GM12878 (cell line): ENCODE results near the gene SORCS2. TPM values are rescaled to one million over a fixed set of nuclear protein-coding genes. Genes with fewer than 3 reads are reported as not detected.

Experiments
- ATAC-seq: fragments of 200-7000 bp; cut with Tn5 transposase; 3 replicates; pipeline ENCODE4 v1.9.1; 2020; ENCODE audit warnings: mild to moderate bottlenecking, moderate library complexity
- BruUV-seq: library from RNA; stranded (reverse); fragments of 400-500 nt; replicated peaks from 2 replicates; lab custom pipeline; 2021; lab: Mats Ljungman, UMichigan
- CTCF ChIA-PET: fragments of 300-600 bp; sonication (Branson Sonifier 250); formaldehyde crosslinking; extraction: SDS; loops from one replicate; lab custom pipeline; 2021; ENCODE audit warnings: inconsistent platforms; lab: Yijun Ruan, JAX
- POLR2A ChIA-PET: fragments of 350-600 bp; formaldehyde crosslinking; extraction: SDS; loops from one replicate; lab custom pipeline; 2021; ENCODE audit warnings: inconsistent platforms; lab: Charles Lee
- RAD21 ChIA-PET: fragments of 300-600 bp; sonication (Branson Sonifier 250); formaldehyde crosslinking; loops from one replicate; lab custom pipeline; 2023; ENCODE audit warnings: antibody characterized with exemption; ENCODE audit not compliant: unreplicated experiment; lab: Charles Lee
- SMC1A ChIA-PET: fragments of 300-600 bp; sonication (Branson Sonifier 250); formaldehyde crosslinking; loops from one replicate; lab custom pipeline; 2023; ENCODE audit not compliant: unreplicated experiment, uncharacterized antibody; lab: Charles Lee
- DNase-seq: peaks from one replicate; pipeline ENCODE4 v3.0.0-alpha.2; 2011; ENCODE audit warnings: low read depth, low spot score
- FAIRE-seq: peaks from 3 replicates; lab custom pipeline; 2011; peaks lifted over from hg19 to GRCh38; lab: Jason Lieb, UNC
- H2AFZ ChIP-seq: 2 replicates; pipeline ENCODE4 v1.6.0; 2011; ENCODE audit warnings: low read depth, low read length, control low read depth; ENCODE audit not compliant: control insufficient read depth
- H3K27ac ChIP-seq: 2 replicates; pipeline ENCODE4 v1.5.1; 2011; ENCODE audit warnings: control low read depth; ENCODE audit not compliant: control insufficient read depth, insufficient read depth
- H3K27me3 ChIP-seq, 2 experiments: replicated peaks in 1 of 2; 2 replicates each; pipeline versions ENCODE4 v1.6.0 to v1.6.1; 2011; ENCODE audit warnings: low read length in 1 of 2; ENCODE audit not compliant: control insufficient read depth in 2 of 2, insufficient read depth in 2 of 2
- H3K36me3 ChIP-seq, 2 experiments: 2 replicates each; pipeline ENCODE4 v1.5.1; 2011; ENCODE audit warnings: low read length in 1 of 2; ENCODE audit not compliant: control insufficient read depth in 2 of 2, insufficient read depth in 2 of 2
- H3K4me1 ChIP-seq: 2 replicates; pipeline ENCODE4 v1.6.1; 2011; ENCODE audit warnings: mild to moderate bottlenecking, low read length, moderate library complexity, mixed read lengths; ENCODE audit not compliant: control insufficient read depth, insufficient read depth
- H3K4me2 ChIP-seq: 2 replicates; pipeline ENCODE4 v1.6.0; 2011; ENCODE audit warnings: control low read depth; ENCODE audit not compliant: control insufficient read depth, insufficient read depth
- H3K4me3 ChIP-seq: fragments of 200-600 bp; sonication (generic); 2 replicates; pipeline ENCODE4 v1.5.1; 2016
- H3K79me2 ChIP-seq: 2 replicates; pipeline ENCODE4 v1.6.0; 2011; ENCODE audit warnings: low read length; ENCODE audit not compliant: control insufficient read depth, insufficient read depth
- H3K9ac ChIP-seq: 2 replicates; pipeline ENCODE4 v1.8.0; 2011; ENCODE audit warnings: low read length, control low read depth, mixed read lengths; ENCODE audit not compliant: control insufficient read depth, insufficient read depth
- H3K9me3 ChIP-seq: replicated peaks from 3 replicates; pipeline ENCODE4 v1.5.1; 2011; ENCODE audit warnings: mild to moderate bottlenecking, low read length; ENCODE audit not compliant: control insufficient read depth, insufficient read depth
- H4K20me1 ChIP-seq: 2 replicates; pipeline ENCODE4 v1.6.0; 2011; ENCODE audit not compliant: control insufficient read depth, insufficient read depth
- BCLAF1 ChIP-seq: fragments of 450-650 bp; IDR thresholded peaks from 2 replicates; pipeline ENCODE4 v1.6.1; 2017; ENCODE audit warnings: antibody characterized with exemption, mild to moderate bottlenecking, moderate library complexity
- IKZF1 ChIP-seq: fragments of 450-650 bp; conservative IDR thresholded peaks from 2 replicates; pipeline ENCODE4 v1.6.1; 2017; ENCODE audit warnings: antibody characterized with exemption, mild to moderate bottlenecking
- IRF3 ChIP-seq: fragments of 450-650 bp; IDR thresholded peaks from 2 replicates; pipeline ENCODE4 v1.6.1; 2014; ENCODE audit warnings: mild to moderate bottlenecking
- IRF4 ChIP-seq: IDR thresholded peaks from 2 replicates; pipeline ENCODE4 v1.6.1; 2011; ENCODE audit warnings: low read depth, low read length
- IRF5 ChIP-seq: fragments of 450-650 bp; IDR thresholded peaks from 2 replicates; pipeline ENCODE4 v1.6.1; 2017; ENCODE audit warnings: borderline replicate concordance
- KAT2A ChIP-seq: conservative IDR thresholded peaks from 2 replicates; pipeline ENCODE4 v1.6.1; 2011; ENCODE audit warnings: low read depth, low read length; ENCODE audit not compliant: control insufficient read depth
- LARP7 ChIP-seq: fragments of 450-650 bp; IDR thresholded peaks from 2 replicates; pipeline ENCODE4 v1.6.1; 2017; ENCODE audit warnings: mild to moderate bottlenecking
- MEF2A ChIP-seq: IDR thresholded peaks from 2 replicates; pipeline ENCODE4 v1.6.1; 2011; ENCODE audit warnings: low read depth, mild to moderate bottlenecking, low read length, moderate library complexity; ENCODE audit not compliant: insufficient read depth
- NRF1 ChIP-seq: conservative IDR thresholded peaks from 2 replicates; pipeline ENCODE4 v1.6.1; 2011; ENCODE audit warnings: mild to moderate bottlenecking, low read depth, low read length, improper control_type of control experiment
- PAX8 ChIP-seq: fragments of 450-650 bp; IDR thresholded peaks from 2 replicates; pipeline ENCODE4 v1.6.1; 2017; ENCODE audit warnings: mild to moderate bottlenecking, moderate library complexity
- PKNOX1 ChIP-seq: fragments of 450-650 bp; IDR thresholded peaks from 2 replicates; pipeline ENCODE4 v1.6.1; 2016; ENCODE audit warnings: mild to moderate bottlenecking
- POU2F2 ChIP-seq: IDR thresholded peaks from 3 replicates; pipeline ENCODE4 v1.6.1; 2011; ENCODE audit warnings: low read depth, mild to moderate bottlenecking, low read length, borderline replicate concordance
- RFX5 ChIP-seq: IDR thresholded peaks from 2 replicates; pipeline ENCODE4 v1.6.1; 2011; ENCODE audit warnings: low read depth, low read length, improper control_type of control experiment
- TARDBP ChIP-seq: IDR thresholded peaks from 2 replicates; pipeline ENCODE4 v1.6.1; 2016; ENCODE audit warnings: borderline replicate concordance
- TCF12 ChIP-seq: IDR thresholded peaks from 2 replicates; pipeline ENCODE4 v1.6.1; 2011; ENCODE audit warnings: low read depth, mild to moderate bottlenecking, low read length
- WRNIP1 ChIP-seq: IDR thresholded peaks from 2 replicates; pipeline ENCODE4 v1.6.1; 2011; ENCODE audit warnings: low read depth, low read length, improper control_type of control experiment, borderline replicate concordance
- WGBS: methylation state at CpG from one replicate; pipeline ENCODE4 v1.1.6; 2016; ENCODE audit warnings: low lambda C conversion rate; ENCODE audit not compliant: insufficient replicate concordance, insufficient coverage; ENCODE audit errors: missing lambda C conversion rate; 5-methylcytosine and 5-hydroxymethylcytosine counted together
- in situ Hi-C: fragments of 300-500 bp; cut with MboI; formaldehyde crosslinking; loops from 9 replicates; pipeline ENCODE4 v1.14.3; 2018; ENCODE audit warnings: mixed read lengths
- intact Hi-C: fragments of 100-400 bp; cut with micrococcal nuclease; formaldehyde crosslinking; loops from one replicate; pipeline ENCODE4 v1.14.2; 2022; ENCODE audit not compliant: unreplicated experiment
- polyA plus RNA-seq, 11 experiments: library from polyadenylated mRNA; depleted of rRNA in 4 of 11; unstranded in 6 of 11; stranded (reverse) in 5 of 11; fragments of >200 nt; fragmentation: Nextera tagmentation in 4 of 11; fragmentation: Illumina TruSeq in 1 of 11; extraction: Ambion mirVana in 4 of 11; extraction: Trizol in 1 of 11; gene quantifications; 1 replicate in 1 of 11; 2 replicates in 10 of 11; pipeline versions ENCODE4 v1.2.1 to v1.2.3, GENCODE V29; 2011 to 2016; ENCODE audit warnings: inconsistent platforms in 2 of 11, missing spikeins in 2 of 11, low read depth in 1 of 11
- total RNA-seq, 4 experiments: library from RNA; depleted of rRNA in 3 of 4; stranded (reverse); fragments of >200 nt in 3 of 4; fragmentation: Illumina TruSeq in 1 of 4; extraction: Trizol in 1 of 4; gene quantifications; 2 replicates each; pipeline versions ENCODE4 v1.2.1 to v1.2.3, GENCODE V29; 2013 to 2021
- TF ChIP-seq, protein P1 (sequence below): fragments of 450-650 bp; IDR thresholded peaks from 2 replicates; pipeline ENCODE4 v1.6.1; 2016; ENCODE audit warnings: mild to moderate bottlenecking

Gene SORCS2
- total and polyA plus RNA-seq, 10 of the 15 experiments (the other 5 are each of a cell fraction or from before 2014, with no cell fraction given): 0.01 to 0.15 (median 0.05) TPM; not detected in 5

GRCh38 chr4:7464259-7464655 is 271.9 kb downstream of the SORCS2 start (continued):
- TF ChIP-seq BCLAF1 (no peak), MEF2A (no peak), KAT2A (no peak), RFX5 (no peak), TARDBP (no peak), PAX8 (no peak)

DNA sequence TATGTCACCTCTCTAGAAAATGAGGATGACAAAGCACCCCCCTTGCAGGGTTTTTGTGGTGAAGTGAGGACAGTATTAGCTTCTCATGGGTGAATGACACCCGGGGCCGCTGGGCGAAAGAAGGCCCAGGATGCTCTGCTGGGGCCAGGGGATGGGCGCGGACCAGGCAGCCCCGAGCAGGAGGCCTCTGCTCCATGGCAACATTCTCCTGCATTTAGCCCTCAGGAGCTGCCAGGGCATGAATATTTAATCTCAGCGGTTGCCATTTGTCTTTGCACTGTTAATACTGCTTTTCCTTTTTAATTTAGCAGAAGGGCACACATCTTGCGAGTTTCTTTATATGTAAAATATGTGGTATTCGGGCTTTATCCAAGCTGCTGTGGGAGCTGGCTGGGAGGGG is 272.7 kb downstream of the SORCS2 start:
- no peak overlapping the region for H3K4me2 ChIP-seq
- no peak for DNase-seq
- in situ Hi-C loops (no loop called here), intact Hi-C loops (no loop called here)
- no peak for ATAC-seq
- no peak for FAIRE-seq
- no peak overlapping the region for H3K4me3 ChIP-seq
- ChIA-PET RAD21 (no interaction called here), CTCF (no interaction called here), SMC1A (no interaction called here), POLR2A (no interaction called here)
- H3K27ac ChIP-seq: no peak overlapping the region
- no peak overlapping the region for H2AFZ ChIP-seq
- WGBS: 42% methylated on average over 8 of the region's 9 CpGs
- no peaks in the 10 kb centered on the region; a peak in 2 of 4 replicates for H3K27me3 ChIP-seq
- no peaks in the 10 kb centered on the region for H3K36me3 ChIP-seq
- no peaks in the 10 kb centered on the region for H3K4me1 ChIP-seq
- no peaks in the 10 kb centered on the region for H3K9me3 ChIP-seq
- H3K79me2 ChIP-seq: no peaks in the 10 kb centered on the region
- no peaks in the 10 kb centered on the region for H4K20me1 ChIP-seq
- no TSS peak for BruUV-seq
- no peak overlapping the region for H3K9ac ChIP-seq
- TF ChIP-seq IKZF1 (no peak), TCF12 (no peak), POU2F2 (no peak), LARP7 (no peak), WRNIP1 (no peak), NRF1 (no peak), PKNOX1 (no peak), IRF5 (no peak), IRF3 (no peak), IRF4 (no peak)
- TF ChIP-seq, protein P1, sequence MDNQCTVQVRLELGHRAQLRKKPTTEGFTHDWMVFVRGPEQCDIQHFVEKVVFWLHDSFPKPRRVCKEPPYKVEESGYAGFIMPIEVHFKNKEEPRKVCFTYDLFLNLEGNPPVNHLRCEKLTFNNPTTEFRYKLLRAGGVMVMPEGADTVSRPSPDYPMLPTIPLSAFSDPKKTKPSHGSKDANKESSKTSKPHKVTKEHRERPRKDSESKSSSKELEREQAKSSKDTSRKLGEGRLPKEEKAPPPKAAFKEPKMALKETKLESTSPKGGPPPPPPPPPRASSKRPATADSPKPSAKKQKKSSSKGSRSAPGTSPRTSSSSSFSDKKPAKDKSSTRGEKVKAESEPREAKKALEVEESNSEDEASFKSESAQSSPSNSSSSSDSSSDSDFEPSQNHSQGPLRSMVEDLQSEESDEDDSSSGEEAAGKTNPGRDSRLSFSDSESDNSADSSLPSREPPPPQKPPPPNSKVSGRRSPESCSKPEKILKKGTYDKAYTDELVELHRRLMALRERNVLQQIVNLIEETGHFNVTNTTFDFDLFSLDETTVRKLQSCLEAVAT: no peak
